SU-DHL-6 (cell line): ENCODE data around the gene PLS1.

Experiments
- H2AFZ ChIP-seq: fragments of 200-600 bp; sonication (generic); 2 replicates; pipeline ENCODE4 v1.6.1; 2014; ENCODE audit warnings: low read depth, mild to moderate bottlenecking, moderate library complexity, mixed read lengths, antibody characterized with exemption, low read length; ENCODE audit not compliant: severe bottlenecking
- H3F3A ChIP-seq: fragments of 200-600 bp; shearing (Covaris generic); 2 replicates; pipeline ENCODE4 v1.6.0; 2016; ENCODE audit warnings: antibody characterized with exemption, mild to moderate bottlenecking; ENCODE audit not compliant: insufficient read depth
- H3K27ac ChIP-seq: fragments of 200-600 bp; sonication (generic); 2 replicates; pipeline ENCODE4 v1.5.1; 2016; ENCODE audit warnings: low read depth, mild to moderate bottlenecking, low read length, moderate library complexity, mixed read lengths
- H3K27me3 ChIP-seq: fragments of 200-600 bp; sonication (generic), shearing (Covaris generic); 2 replicates; pipeline ENCODE4 v1.6.0; 2014; ENCODE audit warnings: mild to moderate bottlenecking, low read length
- H3K36me3 ChIP-seq: fragments of 200-600 bp; sonication (generic); 2 replicates; pipeline ENCODE4 v1.6.1; 2014; ENCODE audit warnings: mild to moderate bottlenecking, low read length, mixed read lengths
- H3K4me2 ChIP-seq: fragments of 300-600, 200-600 bp; shearing (Covaris generic), sonication (generic); 2 replicates; pipeline ENCODE4 v1.6.0; 2014; ENCODE audit warnings: low read length, low read depth, mild to moderate bottlenecking; ENCODE audit not compliant: poor library complexity, severe bottlenecking
- H3K4me3 ChIP-seq: fragments of 200-600 bp; sonication (generic); 2 replicates; pipeline ENCODE4 v1.5.1; 2014; ENCODE audit warnings: antibody characterized with exemption, low read length, mild to moderate bottlenecking, mixed read lengths; ENCODE audit not compliant: insufficient read depth, poor library complexity, severe bottlenecking
- H3K79me2 ChIP-seq: fragments of 200-600 bp; sonication (generic); 2 replicates; pipeline ENCODE4 v1.6.1; 2014; ENCODE audit warnings: mild to moderate bottlenecking, low read length, moderate library complexity; ENCODE audit not compliant: insufficient read depth
- H3K9ac ChIP-seq: fragments of 200-600 bp; sonication (generic); 2 replicates; pipeline ENCODE4 v1.7.0; 2014; ENCODE audit warnings: mild to moderate bottlenecking, low read length
- H3K9me2 ChIP-seq: fragments of 200-600 bp; sonication (generic); replicated peaks from 2 replicates; pipeline ENCODE4 v1.6.1; 2014; ENCODE audit warnings: low read length; ENCODE audit not compliant: insufficient read depth
- H3K9me3 ChIP-seq: fragments of 200-600 bp; sonication (generic); 2 replicates; pipeline ENCODE4 v1.6.1; 2014; ENCODE audit warnings: low read length, mixed read lengths; ENCODE audit not compliant: insufficient read depth
- H4K20me1 ChIP-seq: fragments of 200-600 bp; sonication (generic); 2 replicates; pipeline ENCODE4 v1.6.1; 2014; ENCODE audit warnings: low read depth, mild to moderate bottlenecking, antibody characterized with exemption, low read length, moderate library complexity, mixed read lengths
- EZH2phosphoT487 ChIP-seq: fragments of 200-600 bp; sonication (generic), shearing (Covaris generic); conservative IDR thresholded peaks from 2 replicates; pipeline ENCODE4 v1.6.1; 2018; ENCODE audit warnings: mild to moderate bottlenecking, antibody characterized with exemption, low read length, moderate library complexity, mixed read lengths
- TF ChIP-seq, protein P1 (sequence below): fragments of 200-600 bp; sonication (generic); IDR thresholded peaks from one replicate; pipeline ENCODE4 v1.5.1; 2017; ENCODE audit warnings: antibody characterized with exemption, mild to moderate bottlenecking, low read length, moderate library complexity; ENCODE audit not compliant: insufficient read depth, poor library complexity, severe bottlenecking

The PLS1 gene

DNA sequence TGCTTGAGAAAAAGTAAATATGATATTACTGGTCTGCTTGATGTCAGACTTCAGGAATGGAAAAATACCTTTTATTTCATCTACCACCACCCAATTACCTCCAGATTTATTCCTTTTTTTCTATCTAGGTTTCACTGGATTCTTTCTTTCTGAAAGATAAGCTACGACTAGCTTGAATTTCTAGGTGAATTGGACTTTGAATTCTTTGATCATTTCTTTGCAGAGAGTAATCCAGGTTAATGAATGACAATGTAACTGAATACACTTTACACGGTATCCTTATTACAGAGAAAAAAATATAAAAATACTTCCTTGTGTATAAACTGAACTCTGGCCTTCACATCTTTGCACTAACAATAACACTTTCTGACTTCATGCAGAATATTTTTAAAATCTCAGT lies 68.1 kb downstream of the PLS1 start:
- Histone ChIP-seq H3K4me3 (no peak overlapping the region), H3K79me2 (no peaks in the 10 kb centered on the region), H3K4me2 (no peak overlapping the region), H3K9me2 (no peaks in the 10 kb centered on the region), H3K27ac (no peak overlapping the region), H3K27me3 (no peaks in the 10 kb centered on the region), H2AFZ (no peak overlapping the region), H3F3A (no peaks in the 10 kb centered on the region), H3K9me3 (no peaks in the 10 kb centered on the region), H3K36me3 (no peaks in the 10 kb centered on the region), H3K9ac (no peak overlapping the region), H4K20me1 (no peaks in the 10 kb centered on the region)
- no peak for TF ChIP-seq EZH2phosphoT487

- no peaks in the 10 kb centered on the region for H3K9me2 ChIP-seq
- no peaks in the 10 kb centered on the region for H3K9me3 ChIP-seq
- no peak overlapping the region for H3K9ac ChIP-seq
- H3K4me2 ChIP-seq = no peak overlapping the region
- no peaks in the 10 kb centered on the region for H3K36me3 ChIP-seq
- H3K79me2 ChIP-seq = no peaks in the 10 kb centered on the region
- H2AFZ ChIP-seq = no peak overlapping the region
- no peak overlapping the region for H3K27ac ChIP-seq
- H4K20me1 ChIP-seq = no peaks in the 10 kb centered on the region
- no peak overlapping the region for H3K4me3 ChIP-seq
- no peaks in the 10 kb centered on the region for H3F3A ChIP-seq
- TF ChIP-seq EZH2phosphoT487 = no peak
- TF ChIP-seq, protein P1, sequence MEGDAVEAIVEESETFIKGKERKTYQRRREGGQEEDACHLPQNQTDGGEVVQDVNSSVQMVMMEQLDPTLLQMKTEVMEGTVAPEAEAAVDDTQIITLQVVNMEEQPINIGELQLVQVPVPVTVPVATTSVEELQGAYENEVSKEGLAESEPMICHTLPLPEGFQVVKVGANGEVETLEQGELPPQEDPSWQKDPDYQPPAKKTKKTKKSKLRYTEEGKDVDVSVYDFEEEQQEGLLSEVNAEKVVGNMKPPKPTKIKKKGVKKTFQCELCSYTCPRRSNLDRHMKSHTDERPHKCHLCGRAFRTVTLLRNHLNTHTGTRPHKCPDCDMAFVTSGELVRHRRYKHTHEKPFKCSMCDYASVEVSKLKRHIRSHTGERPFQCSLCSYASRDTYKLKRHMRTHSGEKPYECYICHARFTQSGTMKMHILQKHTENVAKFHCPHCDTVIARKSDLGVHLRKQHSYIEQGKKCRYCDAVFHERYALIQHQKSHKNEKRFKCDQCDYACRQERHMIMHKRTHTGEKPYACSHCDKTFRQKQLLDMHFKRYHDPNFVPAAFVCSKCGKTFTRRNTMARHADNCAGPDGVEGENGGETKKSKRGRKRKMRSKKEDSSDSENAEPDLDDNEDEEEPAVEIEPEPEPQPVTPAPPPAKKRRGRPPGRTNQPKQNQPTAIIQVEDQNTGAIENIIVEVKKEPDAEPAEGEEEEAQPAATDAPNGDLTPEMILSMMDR = no peak
- no peaks in the 10 kb centered on the region for H3K27me3 ChIP-seq
Measured at GRCh38 chr3:142664819-142665218, 68.6 kb downstream of the PLS1 start.

DNA sequence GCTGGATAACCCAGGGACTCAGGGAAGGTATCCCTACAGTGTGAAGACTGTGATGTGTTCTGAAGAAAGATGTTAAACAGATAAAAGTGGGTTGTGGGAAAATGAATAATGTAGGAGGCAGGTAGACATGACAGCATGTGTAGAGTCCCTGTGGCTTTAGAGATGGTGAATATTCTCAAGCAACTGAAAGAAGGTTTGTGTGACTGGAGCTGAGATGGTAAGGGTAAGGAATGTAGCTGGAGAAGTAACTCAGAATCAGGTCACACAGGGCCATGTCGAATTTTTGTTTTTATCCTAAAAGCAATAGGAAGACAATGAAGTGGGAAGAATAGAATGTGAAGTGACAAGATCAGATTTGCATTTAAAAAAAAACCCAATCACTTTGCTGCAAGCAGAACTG lies 73.9 kb downstream of the PLS1 start:
- peaks cover 4% of the 10 kb centered on the region; the same call in 1 of the 2 replicates for H3K36me3 ChIP-seq
- no peaks in the 10 kb centered on the region for H3K9me3 ChIP-seq
- no peak overlapping the region for H3K27ac ChIP-seq
- no peak overlapping the region for H3K9ac ChIP-seq
- H3K4me3 ChIP-seq = no peak overlapping the region
- no peaks in the 10 kb centered on the region for H3K79me2 ChIP-seq
- no peaks in the 10 kb centered on the region for H4K20me1 ChIP-seq
- no peaks in the 10 kb centered on the region for H3F3A ChIP-seq
- H3K4me2 ChIP-seq = no peak overlapping the region
- H3K27me3 ChIP-seq = no peaks in the 10 kb centered on the region
- H2AFZ ChIP-seq = no peak overlapping the region
- H3K9me2 ChIP-seq = no peaks in the 10 kb centered on the region
- TF ChIP-seq, protein P1 = no peak
- no peak for TF ChIP-seq EZH2phosphoT487

GRCh38 chr3:142676151-142676550 lies 80.0 kb downstream of the PLS1 start:
- no peak overlapping the region for H3K27ac ChIP-seq
- H3K36me3 ChIP-seq = peaks cover 7% of the 10 kb centered on the region; the same call in 1 of the 2 replicates
- H2AFZ ChIP-seq = no peak overlapping the region
- H3K9me3 ChIP-seq = no peaks in the 10 kb centered on the region
- H3K4me2 ChIP-seq = no peak overlapping the region
- no peaks in the 10 kb centered on the region for H3K9me2 ChIP-seq
- TF ChIP-seq, protein P1 = no peak
- TF ChIP-seq EZH2phosphoT487 = no peak
- no peaks in the 10 kb centered on the region for H3K79me2 ChIP-seq
- no peaks in the 10 kb centered on the region for H3K27me3 ChIP-seq
- H3K4me3 ChIP-seq = no peak overlapping the region
- H3K9ac ChIP-seq = no peak overlapping the region
- H3F3A ChIP-seq = no peaks in the 10 kb centered on the region
- H4K20me1 ChIP-seq = no peaks in the 10 kb centered on the region
